GM12878 (cell line): ENCODE results near the gene SIM2. TPM values are rescaled to one million over a fixed set of nuclear protein-coding genes. Genes with fewer than 3 reads are reported as not detected.

Source experiments
- ATAC-seq: fragments of 200-7000 bp; cut with Tn5 transposase; 3 replicates; pipeline ENCODE4 v1.9.1; 2020; ENCODE audit warnings: mild to moderate bottlenecking, moderate library complexity
- BruUV-seq: library from RNA; stranded (reverse); fragments of 400-500 nt; replicated peaks from 2 replicates; lab custom pipeline; 2021; lab: Mats Ljungman, UMichigan
- CTCF ChIA-PET: fragments of 300-600 bp; sonication (Branson Sonifier 250); formaldehyde crosslinking; extraction: SDS; loops from one replicate; lab custom pipeline; 2021; ENCODE audit warnings: inconsistent platforms; lab: Yijun Ruan, JAX
- POLR2A ChIA-PET: fragments of 350-600 bp; formaldehyde crosslinking; extraction: SDS; loops from one replicate; lab custom pipeline; 2021; ENCODE audit warnings: inconsistent platforms; lab: Charles Lee
- RAD21 ChIA-PET: fragments of 300-600 bp; sonication (Branson Sonifier 250); formaldehyde crosslinking; loops from one replicate; lab custom pipeline; 2023; ENCODE audit warnings: antibody characterized with exemption; ENCODE audit not compliant: unreplicated experiment; lab: Charles Lee
- SMC1A ChIA-PET: fragments of 300-600 bp; sonication (Branson Sonifier 250); formaldehyde crosslinking; loops from one replicate; lab custom pipeline; 2023; ENCODE audit not compliant: unreplicated experiment, uncharacterized antibody; lab: Charles Lee
- DNase-seq: peaks from one replicate; pipeline ENCODE4 v3.0.0-alpha.2; 2011; ENCODE audit warnings: low read depth, low spot score
- FAIRE-seq: peaks from 3 replicates; lab custom pipeline; 2011; peaks lifted over from hg19 to GRCh38; lab: Jason Lieb, UNC
- H2AFZ ChIP-seq: 2 replicates; pipeline ENCODE4 v1.6.0; 2011; ENCODE audit warnings: low read depth, low read length, control low read depth; ENCODE audit not compliant: control insufficient read depth
- H3K27ac ChIP-seq: 2 replicates; pipeline ENCODE4 v1.5.1; 2011; ENCODE audit warnings: control low read depth; ENCODE audit not compliant: control insufficient read depth, insufficient read depth
- H3K27me3 ChIP-seq, 2 experiments: replicated peaks in 1 of 2; 2 replicates each; pipeline versions ENCODE4 v1.6.0 to v1.6.1; 2011; ENCODE audit warnings: low read length in 1 of 2; ENCODE audit not compliant: control insufficient read depth in 2 of 2, insufficient read depth in 2 of 2
- H3K36me3 ChIP-seq, 2 experiments: 2 replicates each; pipeline ENCODE4 v1.5.1; 2011; ENCODE audit warnings: low read length in 1 of 2; ENCODE audit not compliant: control insufficient read depth in 2 of 2, insufficient read depth in 2 of 2
- H3K4me1 ChIP-seq: 2 replicates; pipeline ENCODE4 v1.6.1; 2011; ENCODE audit warnings: mild to moderate bottlenecking, low read length, moderate library complexity, mixed read lengths; ENCODE audit not compliant: control insufficient read depth, insufficient read depth
- H3K4me2 ChIP-seq: 2 replicates; pipeline ENCODE4 v1.6.0; 2011; ENCODE audit warnings: control low read depth; ENCODE audit not compliant: control insufficient read depth, insufficient read depth
- H3K4me3 ChIP-seq: fragments of 200-600 bp; sonication (generic); 2 replicates; pipeline ENCODE4 v1.5.1; 2016
- H3K79me2 ChIP-seq: 2 replicates; pipeline ENCODE4 v1.6.0; 2011; ENCODE audit warnings: low read length; ENCODE audit not compliant: control insufficient read depth, insufficient read depth
- H3K9ac ChIP-seq: 2 replicates; pipeline ENCODE4 v1.8.0; 2011; ENCODE audit warnings: low read length, control low read depth, mixed read lengths; ENCODE audit not compliant: control insufficient read depth, insufficient read depth
- H3K9me3 ChIP-seq: replicated peaks from 3 replicates; pipeline ENCODE4 v1.5.1; 2011; ENCODE audit warnings: mild to moderate bottlenecking, low read length; ENCODE audit not compliant: control insufficient read depth, insufficient read depth
- H4K20me1 ChIP-seq: 2 replicates; pipeline ENCODE4 v1.6.0; 2011; ENCODE audit not compliant: control insufficient read depth, insufficient read depth
- ATF2 ChIP-seq: IDR thresholded peaks from 2 replicates; pipeline ENCODE4 v1.6.1; 2012; ENCODE audit warnings: low read length, inconsistent platforms
- ATF3 ChIP-seq: IDR thresholded peaks from 2 replicates; pipeline ENCODE4 v1.6.1; 2011; ENCODE audit warnings: low read depth, mild to moderate bottlenecking, low read length, moderate library complexity, borderline replicate concordance; ENCODE audit errors: extremely low read depth
- EP300 ChIP-seq, 2 experiments: fragments of 150-350 bp in 1 of 2; IDR thresholded peaks; 2 replicates each; pipeline ENCODE4 v1.6.1; 2011 to 2012; ENCODE audit warnings: low read depth in 2 of 2, low read length in 2 of 2, borderline replicate concordance in 1 of 2, improper control_type of control experiment in 1 of 2, inconsistent platforms in 1 of 2; ENCODE audit not compliant: control insufficient read depth in 1 of 2
- GATAD2B ChIP-seq: fragments of 450-650 bp; conservative IDR thresholded peaks from 2 replicates; pipeline ENCODE4 v1.6.1; 2017; ENCODE audit warnings: low read depth, mild to moderate bottlenecking, moderate library complexity
- IRF4 ChIP-seq: IDR thresholded peaks from 2 replicates; pipeline ENCODE4 v1.6.1; 2011; ENCODE audit warnings: low read depth, low read length
- JUNB ChIP-seq: IDR thresholded peaks from 2 replicates; pipeline ENCODE4 v1.6.1; 2016; ENCODE audit warnings: antibody characterized with exemption, mild to moderate bottlenecking
- MEF2A ChIP-seq: IDR thresholded peaks from 2 replicates; pipeline ENCODE4 v1.6.1; 2011; ENCODE audit warnings: low read depth, mild to moderate bottlenecking, low read length, moderate library complexity; ENCODE audit not compliant: insufficient read depth
- PAX5 ChIP-seq: IDR thresholded peaks from 2 replicates; pipeline ENCODE4 v1.6.1; 2011; ENCODE audit warnings: low read depth, low read length, borderline replicate concordance
- PKNOX1 ChIP-seq: fragments of 450-650 bp; IDR thresholded peaks from 2 replicates; pipeline ENCODE4 v1.6.1; 2016; ENCODE audit warnings: mild to moderate bottlenecking
- ZNF24 ChIP-seq: fragments of 450-650 bp; IDR thresholded peaks from 2 replicates; pipeline ENCODE4 v1.6.1; 2017; ENCODE audit warnings: antibody characterized with exemption, mild to moderate bottlenecking
- WGBS: methylation state at CpG from one replicate; pipeline ENCODE4 v1.1.6; 2016; ENCODE audit warnings: low lambda C conversion rate; ENCODE audit not compliant: insufficient replicate concordance, insufficient coverage; ENCODE audit errors: missing lambda C conversion rate; 5-methylcytosine and 5-hydroxymethylcytosine counted together
- in situ Hi-C: fragments of 300-500 bp; cut with MboI; formaldehyde crosslinking; loops from 9 replicates; pipeline ENCODE4 v1.14.3; 2018; ENCODE audit warnings: mixed read lengths
- intact Hi-C: fragments of 100-400 bp; cut with micrococcal nuclease; formaldehyde crosslinking; loops from one replicate; pipeline ENCODE4 v1.14.2; 2022; ENCODE audit not compliant: unreplicated experiment
- polyA plus RNA-seq, 11 experiments: library from polyadenylated mRNA; depleted of rRNA in 4 of 11; unstranded in 6 of 11; stranded (reverse) in 5 of 11; fragments of >200 nt; fragmentation: Nextera tagmentation in 4 of 11; fragmentation: Illumina TruSeq in 1 of 11; extraction: Ambion mirVana in 4 of 11; extraction: Trizol in 1 of 11; gene quantifications; 1 replicate in 1 of 11; 2 replicates in 10 of 11; pipeline versions ENCODE4 v1.2.1 to v1.2.3, GENCODE V29; 2011 to 2016; ENCODE audit warnings: inconsistent platforms in 2 of 11, missing spikeins in 2 of 11, low read depth in 1 of 11
- total RNA-seq, 4 experiments: library from RNA; depleted of rRNA in 3 of 4; stranded (reverse); fragments of >200 nt in 3 of 4; fragmentation: Illumina TruSeq in 1 of 4; extraction: Trizol in 1 of 4; gene quantifications; 2 replicates each; pipeline versions ENCODE4 v1.2.1 to v1.2.3, GENCODE V29; 2013 to 2021

Gene SIM2
- total and polyA plus RNA-seq, 10 of the 15 experiments (the other 5 are each of a cell fraction or from before 2014, with no cell fraction given): 0.02 to 0.15 (median 0.05) TPM; not detected in 7

GRCh38 chr21:36706482-36706852 lies 7.6 kb downstream of the SIM2 start:
- no peaks in the 10 kb centered on the region for H3K36me3 ChIP-seq
- RAD21 ChIA-PET: no interaction called here
- 0% methylated on average over 13 of the region's 13 CpGs for WGBS
- H3K9ac ChIP-seq: no peak overlapping the region
- no peaks in the 10 kb centered on the region for H4K20me1 ChIP-seq
- in situ Hi-C loops: no loop called here
- CTCF ChIA-PET: no interaction called here
- TF ChIP-seq ATF2 (no peak), PKNOX1 (no peak), PAX5 (no peak), EP300 (IDR thresholded peaks at IDR 0.05; ENCODE audit: borderline replicate concordance in 1 of 2, control insufficient read depth in 1 of 2, low read depth in 2 of 2, low read length in 2 of 2) (no peak), GATAD2B (no peak), ATF3 (no peak), IRF4 (no peak), MEF2A (no peak), ZNF24 (no peak), JUNB (no peak)
- H2AFZ ChIP-seq: no peak overlapping the region
- POLR2A ChIA-PET: no interaction called here
- H3K4me3 ChIP-seq: no peak overlapping the region
- H3K4me2 ChIP-seq: no peak overlapping the region
- no peaks in the 10 kb centered on the region for H3K4me1 ChIP-seq
- intact Hi-C loops: no loop called here
- FAIRE-seq (no peak), ATAC-seq (no peak), DNase-seq (no peak)
- BruUV-seq: no TSS peak
- SMC1A ChIA-PET: no interaction called here
- H3K79me2 ChIP-seq: no peaks in the 10 kb centered on the region
- no peak overlapping the region for H3K27ac ChIP-seq
- H3K27me3 ChIP-seq: peaks cover 30 to 45% of the 10 kb centered on the region in 2 experiments
- no peaks in the 10 kb centered on the region for H3K9me3 ChIP-seq
